H1 (cell line): ENCODE measurements around the gene VEGFD. TPM values are rescaled to one million over a fixed set of nuclear protein-coding genes. Genes with fewer than 3 reads are reported as not detected.

Experiments
- CTCF ChIA-PET: fragments of 300-600 bp; sonication (Branson Sonifier 250); formaldehyde crosslinking; loops from one replicate; lab custom pipeline; 2021; ENCODE audit not compliant: partially characterized antibody; lab: Charles Lee
- POLR2A ChIA-PET: fragments of 300-600 bp; sonication (Branson Sonifier 250); formaldehyde crosslinking; loops from one replicate; lab custom pipeline; 2021; ENCODE audit warnings: inconsistent platforms; ENCODE audit not compliant: partially characterized antibody; lab: Charles Lee
- DNase-seq, 2 experiments: peaks; one replicate each; pipeline versions ENCODE4 v3.0.0 to v3.0.0-alpha.2; 2010 to 2022; ENCODE audit warnings: low spot score in 2 of 2, low read depth in 1 of 2, mixed read lengths in 1 of 2
- FAIRE-seq: peaks from 2 replicates; lab custom pipeline; 2011; peaks lifted over from hg19 to GRCh38; lab: Jason Lieb, UNC
- H2AFZ ChIP-seq: 2 replicates; pipeline ENCODE4 v1.8.1; 2012; ENCODE audit warnings: low read length, inconsistent platforms
- H2AK5ac ChIP-seq: 2 replicates; pipeline ENCODE4 v1.6.1; 2013; ENCODE audit warnings: low read depth, low read length
- H2BK120ac ChIP-seq: replicated peaks from 2 replicates; pipeline ENCODE3; 2013; ENCODE audit warnings: low read depth, low read length, inconsistent platforms
- H2BK12ac ChIP-seq: 2 replicates; pipeline ENCODE4 v1.6.1; 2013; ENCODE audit warnings: low read depth, low read length
- H2BK15ac ChIP-seq: 2 replicates; pipeline ENCODE4 v1.6.1; 2013; ENCODE audit warnings: low read length
- H2BK20ac ChIP-seq: 2 replicates; pipeline ENCODE4 v1.6.1; 2013; ENCODE audit warnings: low read length
- H2BK5ac ChIP-seq: 2 replicates; pipeline ENCODE4 v1.6.1; 2013; ENCODE audit warnings: low read depth, low read length
- H3K14ac ChIP-seq: 2 replicates; pipeline ENCODE4 v1.6.1; 2013; ENCODE audit warnings: inconsistent platforms; ENCODE audit not compliant: insufficient read length
- H3K18ac ChIP-seq: 2 replicates; pipeline ENCODE4 v1.6.1; 2013; ENCODE audit warnings: low read length; ENCODE audit errors: extremely low read depth
- H3K23ac ChIP-seq: 2 replicates; pipeline ENCODE4 v1.6.1; 2013; ENCODE audit warnings: inconsistent platforms; ENCODE audit not compliant: insufficient read length
- H3K23me2 ChIP-seq: 2 replicates; pipeline ENCODE4 v1.6.1; 2013; ENCODE audit warnings: low read depth, low read length
- H3K27ac ChIP-seq: 2 replicates; pipeline ENCODE4 v1.6.1; 2011; ENCODE audit warnings: low read depth, low read length, inconsistent platforms
- H3K27me3 ChIP-seq, 4 experiments: replicated peaks in 1 of 4; 1 replicate in 1 of 4; 2 replicates in 3 of 4; pipeline versions ENCODE4 v1.6.1 to v1.8.1; 2011 to 2013; ENCODE audit warnings: low read length in 3 of 4, mild to moderate bottlenecking in 3 of 4, inconsistent platforms in 2 of 4, mixed read lengths in 2 of 4, moderate library complexity in 1 of 4; ENCODE audit not compliant: control insufficient read depth in 3 of 4, insufficient read depth in 3 of 4; ENCODE audit errors: extremely low read depth in 1 of 4
- H3K36me3 ChIP-seq, 4 experiments: 2 replicates each; pipeline versions ENCODE4 v1.6.1 to v1.8.1; 2011 to 2013; ENCODE audit warnings: mild to moderate bottlenecking in 4 of 4, low read length in 3 of 4, moderate library complexity in 2 of 4, control low read depth in 1 of 4, inconsistent platforms in 1 of 4; ENCODE audit not compliant: insufficient read depth in 4 of 4, control insufficient read depth in 2 of 4
- H3K4ac ChIP-seq: replicated peaks from 2 replicates; pipeline ENCODE3; 2013; ENCODE audit warnings: low read length, low read depth, mixed read lengths, inconsistent platforms; ENCODE audit not compliant: insufficient read length
- H3K4me1 ChIP-seq, 4 experiments: replicated peaks in 1 of 4; 1 replicate in 1 of 4; 2 replicates in 3 of 4; pipeline versions ENCODE4 v1.6.1 to v1.8.1; 2011 to 2013; ENCODE audit warnings: low read length in 3 of 4, inconsistent platforms in 2 of 4, mixed read lengths in 1 of 4; ENCODE audit not compliant: insufficient read depth in 4 of 4, control insufficient read depth in 3 of 4
- H3K4me2 ChIP-seq, 2 experiments: 2 replicates each; pipeline versions ENCODE4 v1.6.1 to v1.8.1; 2011 to 2013; ENCODE audit warnings: low read depth in 2 of 2, low read length in 2 of 2, control low read depth in 1 of 2, inconsistent platforms in 1 of 2, mild to moderate bottlenecking in 1 of 2; ENCODE audit not compliant: insufficient read depth in 1 of 2
- H3K4me3 ChIP-seq, 4 experiments: fragments of 200-600, 300-600 bp in 1 of 4; sonication (generic), shearing (Covaris generic), sonication (Bioruptor Twin) in 1 of 4; 2 replicates each; pipeline versions ENCODE4 v1.5.1 to v1.8.1; 2011 to 2016; ENCODE audit warnings: low read length in 4 of 4, low read depth in 3 of 4, control low read depth in 2 of 4, inconsistent platforms in 2 of 4, mild to moderate bottlenecking in 2 of 4, mixed read lengths in 1 of 4, moderate library complexity in 1 of 4; ENCODE audit not compliant: insufficient read depth in 2 of 4; ENCODE audit errors: extremely low read depth in 1 of 4
- H3K56ac ChIP-seq: replicated peaks from 2 replicates; pipeline ENCODE3; 2013; ENCODE audit warnings: low read depth, mild to moderate bottlenecking, mixed read lengths, low read length, inconsistent platforms; ENCODE audit not compliant: insufficient read length
- H3K79me1 ChIP-seq: 2 replicates; pipeline ENCODE4 v1.6.1; 2013; ENCODE audit warnings: low read depth, low read length, control low read depth
- H3K79me2 ChIP-seq, 2 experiments: 2 replicates each; pipeline versions ENCODE4 v1.6.1 to v1.8.1; 2012 to 2013; ENCODE audit warnings: low read length in 2 of 2, mild to moderate bottlenecking in 2 of 2, inconsistent platforms in 1 of 2; ENCODE audit not compliant: insufficient read depth in 2 of 2, control insufficient read depth in 1 of 2
- H3K9ac ChIP-seq, 4 experiments: replicated peaks in 1 of 4; 1 replicate in 1 of 4; 2 replicates in 3 of 4; pipeline versions ENCODE4 v1.6.1 to v1.8.1; 2011 to 2013; ENCODE audit warnings: low read depth in 3 of 4, low read length in 3 of 4, control low read depth in 2 of 4, mild to moderate bottlenecking in 2 of 4, moderate library complexity in 2 of 4, inconsistent platforms in 1 of 4; ENCODE audit errors: extremely low read depth in 1 of 4
- H3K9me3 ChIP-seq, 2 experiments: 2 replicates each; pipeline versions ENCODE4 v1.6.1 to v1.8.1; 2012 to 2013; ENCODE audit warnings: mild to moderate bottlenecking in 2 of 2, moderate library complexity in 2 of 2, control low read depth in 1 of 2, inconsistent platforms in 1 of 2, low read depth in 1 of 2, low read length in 1 of 2, mixed read lengths in 1 of 2; ENCODE audit not compliant: insufficient read depth in 2 of 2
- H4K20me1 ChIP-seq, 2 experiments: replicated peaks in 1 of 2; 2 replicates each; pipeline versions ENCODE3 to v1.8.1; 2011 to 2013; ENCODE audit warnings: inconsistent platforms in 2 of 2, low read length in 2 of 2, mild to moderate bottlenecking in 1 of 2; ENCODE audit not compliant: insufficient read depth in 2 of 2, control insufficient read depth in 1 of 2
- H4K5ac ChIP-seq: 2 replicates; pipeline ENCODE4 v1.6.1; 2013; ENCODE audit warnings: low read length, low read depth, mixed read lengths, inconsistent platforms; ENCODE audit not compliant: insufficient read length
- H4K8ac ChIP-seq: 2 replicates; pipeline ENCODE4 v1.8.0; 2013; ENCODE audit warnings: mild to moderate bottlenecking, moderate library complexity, low read length, inconsistent platforms; ENCODE audit not compliant: insufficient read depth; ENCODE audit errors: extremely low read depth
- H4K91ac ChIP-seq: replicated peaks from 2 replicates; pipeline ENCODE3; 2013; ENCODE audit warnings: low read length, mixed read lengths, inconsistent platforms; ENCODE audit not compliant: insufficient read length
- MAFK ChIP-seq: IDR thresholded peaks from 2 replicates; pipeline ENCODE4 v1.6.1; 2012; ENCODE audit warnings: low read depth, mild to moderate bottlenecking, improper control_type of control experiment, low read length
- RAD21 ChIP-seq, 2 experiments: IDR thresholded peaks in 1 of 2; conservative IDR thresholded peaks in 1 of 2; 2 replicates each; pipeline ENCODE4 v1.6.1; 2011; ENCODE audit warnings: low read depth in 2 of 2, low read length in 2 of 2, improper control_type of control experiment in 1 of 2, inconsistent platforms in 1 of 2, mild to moderate bottlenecking in 1 of 2, moderate library complexity in 1 of 2
- RXRA ChIP-seq: IDR thresholded peaks from 2 replicates; pipeline ENCODE4 v1.6.1; 2011; ENCODE audit warnings: low read depth, mild to moderate bottlenecking, low read length, moderate library complexity; ENCODE audit not compliant: insufficient read depth
- polyA plus RNA-seq, 7 experiments: library from polyadenylated mRNA; depleted of rRNA in 3 of 7; stranded (reverse) in 5 of 7; unstranded in 2 of 7; fragments of >200 nt in 5 of 7; fragments of 200-250 nt in 2 of 7; gene quantifications; 1 replicate in 5 of 7; 2 replicates in 1 of 7; 4 replicates in 1 of 7; pipeline versions ENCODE4 v1.2.1 to v1.2.3, GENCODE V29; 2011 to 2013; ENCODE audit warnings: missing spikeins in 2 of 7, mixed read lengths in 2 of 7
- total RNA-seq: library from RNA; stranded (reverse); fragmentation: NEBNext Ultra II Directional; extraction: Animal tissue kit (Norgen Biotek cat#: 25700); gene quantifications from 2 replicates; pipeline ENCODE4 v1.2.1, GENCODE V29; 2021
- TF ChIP-seq, protein P1 (sequence below), 3 experiments: IDR thresholded peaks; 1 replicate in 2 of 3; 2 replicates in 1 of 3; pipeline versions ENCODE4 v1.5.1 to v1.6.1; 2011; ENCODE audit warnings: low read length in 3 of 3, mild to moderate bottlenecking in 3 of 3, inconsistent platforms in 2 of 3, low read depth in 1 of 3, moderate library complexity in 1 of 3; ENCODE audit not compliant: insufficient read depth in 1 of 3; ENCODE audit errors: control extremely low read depth in 1 of 3

Gene VEGFD
- total and polyA plus RNA-seq, 2 of the 8 experiments (the other 6 are each of a cell fraction or from before 2014, with no cell fraction given), result 0.06 TPM; not detected in 1

GRCh38 chrX:15398874-15399273 lies 14.7 kb upstream of the VEGFD start:
- POLR2A ChIA-PET, result no interaction called here

More at GRCh38 chrX:15398874-15399273, 14.7 kb upstream of the VEGFD start:
- no peak for DNase-seq
- no peak overlapping the region for H3K4me3 ChIP-seq
- no peaks in the 10 kb centered on the region for H3K23me2 ChIP-seq
- no peak overlapping the region for H3K18ac ChIP-seq
- H3K27me3 ChIP-seq, result no peaks in the 10 kb centered on the region
- no peaks in the 10 kb centered on the region for H4K20me1 ChIP-seq
- no peak overlapping the region; the same call in 1 of the 2 replicates for H2BK5ac ChIP-seq
- no peaks in the 10 kb centered on the region for H3K36me3 ChIP-seq
- no peak for FAIRE-seq
- H3K9me3 ChIP-seq, result no peaks in the 10 kb centered on the region
- H2BK120ac ChIP-seq, result no peak overlapping the region
- H4K5ac ChIP-seq, result no peak overlapping the region
- no peak overlapping the region for H2BK15ac ChIP-seq
- H4K8ac ChIP-seq, result no peak overlapping the region
- no peak overlapping the region for H4K91ac ChIP-seq
- no peaks in the 10 kb centered on the region for H3K79me1 ChIP-seq
- no peak overlapping the region for H3K27ac ChIP-seq
- no peak overlapping the region for H2BK12ac ChIP-seq
- H3K4me1 ChIP-seq, result no peaks in the 10 kb centered on the region
- CTCF ChIA-PET, result no interaction called here
- H3K14ac ChIP-seq, result no peak overlapping the region
- H3K23ac ChIP-seq, result no peak overlapping the region
- no peak overlapping the region for H3K9ac ChIP-seq
- H2AK5ac ChIP-seq, result no peak overlapping the region
- no peak overlapping the region for H2AFZ ChIP-seq
- H3K56ac ChIP-seq, result no peak overlapping the region
- H3K4ac ChIP-seq, result no peak overlapping the region
- TF ChIP-seq MAFK, result no peak
- TF ChIP-seq, protein P1, sequence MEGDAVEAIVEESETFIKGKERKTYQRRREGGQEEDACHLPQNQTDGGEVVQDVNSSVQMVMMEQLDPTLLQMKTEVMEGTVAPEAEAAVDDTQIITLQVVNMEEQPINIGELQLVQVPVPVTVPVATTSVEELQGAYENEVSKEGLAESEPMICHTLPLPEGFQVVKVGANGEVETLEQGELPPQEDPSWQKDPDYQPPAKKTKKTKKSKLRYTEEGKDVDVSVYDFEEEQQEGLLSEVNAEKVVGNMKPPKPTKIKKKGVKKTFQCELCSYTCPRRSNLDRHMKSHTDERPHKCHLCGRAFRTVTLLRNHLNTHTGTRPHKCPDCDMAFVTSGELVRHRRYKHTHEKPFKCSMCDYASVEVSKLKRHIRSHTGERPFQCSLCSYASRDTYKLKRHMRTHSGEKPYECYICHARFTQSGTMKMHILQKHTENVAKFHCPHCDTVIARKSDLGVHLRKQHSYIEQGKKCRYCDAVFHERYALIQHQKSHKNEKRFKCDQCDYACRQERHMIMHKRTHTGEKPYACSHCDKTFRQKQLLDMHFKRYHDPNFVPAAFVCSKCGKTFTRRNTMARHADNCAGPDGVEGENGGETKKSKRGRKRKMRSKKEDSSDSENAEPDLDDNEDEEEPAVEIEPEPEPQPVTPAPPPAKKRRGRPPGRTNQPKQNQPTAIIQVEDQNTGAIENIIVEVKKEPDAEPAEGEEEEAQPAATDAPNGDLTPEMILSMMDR (IDR thresholded peaks at IDR 0.05; ENCODE audit: control extremely low read depth in 1 of 3, insufficient read depth in 1 of 3, low read depth in 1 of 3, low read length in 3 of 3), result no peak
- no peak for TF ChIP-seq RAD21 (IDR thresholded peaks at IDR 0.05 in 1 of 2, conservative IDR thresholded peaks at IDR 0.05 in 1 of 2; ENCODE audit: low read depth in 2 of 2, low read length in 2 of 2)
- no peak for TF ChIP-seq RXRA
- H3K79me2 ChIP-seq, result no peaks in the 10 kb centered on the region
- no peak overlapping the region for H3K4me2 ChIP-seq
- H2BK20ac ChIP-seq, result no peak overlapping the region
